Limb (tissue), 2 donors: ENCODE results near the gene ZSCAN30.

Experiments
- DNase-seq, 2 donors: peaks; one replicate each; pipeline ENCODE4 v3.0.0-alpha.2; 2016; ENCODE audit errors: extremely low spot score in 2 of 2

ZSCAN30 gene

DNA sequence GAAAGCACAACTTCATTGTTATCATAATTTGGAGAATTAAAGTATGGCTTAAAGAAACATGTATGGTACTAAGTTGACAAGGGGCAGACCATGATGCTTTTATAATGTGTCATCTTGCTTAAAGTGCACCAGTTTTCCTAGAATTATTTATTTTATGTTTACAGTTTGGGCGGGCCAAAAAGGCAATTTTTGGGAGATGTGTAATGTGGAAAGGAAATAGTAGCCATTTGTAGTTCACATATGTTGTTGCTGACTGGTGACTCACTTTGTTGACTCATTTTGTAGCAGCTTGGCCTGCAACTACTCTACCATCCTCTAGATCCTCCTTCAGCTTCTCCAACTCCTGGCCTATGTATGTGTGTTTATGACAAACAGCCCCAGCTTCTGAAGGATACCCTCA lies 7.7 kb downstream of the ZSCAN30 start:
- DNase-seq: no peak

DNA sequence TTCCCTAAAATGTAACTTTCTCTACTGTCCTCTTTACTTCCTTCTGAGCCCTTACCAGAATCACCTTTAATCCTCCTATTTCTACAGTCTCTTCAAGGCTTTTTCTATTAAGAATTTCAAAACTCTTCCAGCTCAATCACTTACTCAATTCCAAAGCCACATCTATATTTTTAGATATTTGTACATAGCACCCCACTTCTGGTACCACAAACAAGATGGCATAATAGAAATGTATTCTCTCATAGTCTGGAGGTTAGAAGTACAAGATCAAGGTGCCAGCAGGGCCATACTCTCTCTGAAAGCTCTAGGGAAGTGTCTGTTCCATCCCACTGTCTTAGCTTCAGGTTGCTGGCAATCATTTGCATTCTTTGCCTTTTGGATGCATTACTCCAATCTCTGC lies 11.1 kb downstream of the ZSCAN30 start:
- no peak for DNase-seq

DNA sequence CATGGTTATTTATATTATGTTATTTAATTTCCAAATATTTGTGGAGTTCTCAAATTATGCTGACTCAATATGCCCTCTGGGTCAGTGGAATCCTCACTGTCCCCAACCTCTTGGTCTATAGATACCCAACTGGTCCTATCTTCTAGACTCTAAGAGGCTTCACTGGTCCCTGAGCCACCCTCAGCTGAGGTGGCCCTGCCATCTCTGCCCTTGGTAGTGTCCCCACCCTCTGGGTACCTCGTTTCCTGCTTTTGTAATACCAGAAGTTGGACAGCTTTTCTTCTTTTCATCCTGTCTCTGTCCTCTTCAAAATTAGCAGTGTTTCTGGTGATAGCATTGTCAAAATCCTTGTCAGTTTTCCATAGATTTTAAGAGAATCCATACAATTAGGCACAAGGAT lies 11.9 kb downstream of the ZSCAN30 start:
- no peak for DNase-seq

DNA sequence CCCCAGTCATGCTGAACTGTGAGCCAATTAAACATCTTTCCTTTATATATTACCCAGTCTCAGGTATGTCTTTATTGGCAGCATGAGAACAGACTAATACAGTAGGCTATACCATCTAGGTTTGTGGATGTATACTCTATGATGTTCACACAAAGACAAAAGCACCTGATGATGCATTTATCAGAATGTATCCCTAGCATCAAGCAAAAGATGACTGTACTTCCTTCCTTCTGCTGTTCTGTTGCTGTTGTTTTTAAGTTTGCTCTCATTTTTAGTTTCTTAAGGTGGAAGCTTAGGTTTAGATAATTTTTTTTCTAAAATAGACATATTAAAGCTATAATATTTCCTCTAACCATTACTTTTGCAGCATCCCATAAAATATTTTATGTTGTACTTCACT lies 12.4 kb downstream of the ZSCAN30 start:
- DNase-seq: no peak

DNA sequence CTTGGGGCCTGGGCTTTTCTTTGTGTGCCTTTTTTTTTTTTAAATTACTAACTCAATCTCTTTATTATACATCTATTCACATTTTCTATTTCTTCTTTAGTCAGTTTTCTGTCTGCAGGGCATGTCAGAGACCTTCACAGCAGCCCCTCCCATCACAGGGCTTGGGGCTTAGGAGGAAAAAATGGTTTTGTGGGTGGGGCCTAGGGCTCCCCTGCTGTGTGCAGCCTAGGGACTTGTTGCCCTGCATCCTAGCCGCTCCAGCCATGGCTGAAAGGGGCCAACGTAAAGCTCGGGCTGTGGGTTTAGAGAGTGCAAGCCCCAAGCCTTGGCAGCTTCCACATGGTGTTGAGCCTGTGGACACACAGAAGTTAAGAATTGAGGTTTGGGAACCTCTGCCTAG lies 13.8 kb downstream of the ZSCAN30 start:
- DNase-seq: no peak

DNA sequence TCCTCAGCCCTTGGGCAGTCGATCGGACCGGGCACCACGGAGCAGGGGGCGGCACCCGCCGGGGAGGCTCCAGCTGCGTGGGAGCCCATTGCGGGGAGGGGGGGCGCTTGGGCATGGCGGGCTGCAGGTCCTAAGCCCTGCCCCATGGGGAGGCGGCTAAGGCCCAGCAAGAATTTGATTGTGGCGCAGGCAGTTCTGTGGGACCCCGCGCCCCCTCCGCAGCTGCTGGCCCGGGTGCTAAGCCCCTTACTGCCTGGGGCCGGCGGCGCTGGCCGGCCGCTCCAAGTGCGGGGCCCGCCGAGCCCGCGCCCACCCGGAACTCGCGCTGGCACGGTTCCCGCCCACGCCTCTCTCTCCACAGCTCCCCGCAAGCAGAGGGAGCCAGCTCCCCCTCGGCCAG lies 18.4 kb downstream of the ZSCAN30 start:
- no peak for DNase-seq

DNA sequence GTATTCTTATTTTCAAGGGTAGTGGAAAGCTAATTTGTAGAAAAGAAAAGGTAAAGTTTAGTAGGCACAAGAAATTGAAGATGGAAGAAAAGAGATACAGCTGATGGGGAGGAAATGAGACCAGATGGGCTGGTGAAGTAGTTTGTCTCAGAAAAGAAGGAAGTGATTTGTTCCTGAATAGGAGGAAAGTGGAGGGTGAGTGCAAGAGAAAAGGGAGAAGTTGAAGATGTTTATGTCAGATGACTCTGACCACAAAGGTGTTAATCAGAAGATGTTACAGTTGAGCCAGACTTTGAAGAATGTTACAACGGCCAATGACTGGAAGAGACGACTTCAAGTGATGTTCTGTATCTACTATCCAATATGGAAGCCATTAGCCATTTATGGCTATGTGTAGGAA lies 21.2 kb downstream of the ZSCAN30 start:
- no peak for DNase-seq

DNA sequence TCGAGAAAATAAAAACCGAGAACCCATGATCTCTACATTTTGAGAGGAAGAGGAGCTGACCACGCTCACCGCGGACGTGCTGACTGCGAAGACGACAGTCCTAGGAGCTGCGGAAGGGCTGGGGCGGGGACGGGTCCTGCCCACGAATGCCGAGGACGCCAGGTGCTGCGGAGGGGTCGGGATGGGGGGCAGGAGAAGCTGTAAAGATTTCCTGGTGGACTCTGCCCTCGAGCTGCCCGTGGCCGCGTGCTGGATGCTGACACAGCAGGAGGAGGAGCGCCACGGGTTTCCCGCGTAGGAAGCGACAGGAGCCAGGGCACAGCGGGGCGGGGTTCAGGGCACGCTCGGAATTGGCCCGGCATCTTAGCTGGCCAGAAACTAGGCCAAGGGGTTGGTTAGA lies 22.2 kb downstream of the ZSCAN30 start:
- peak in 1 of 2 donors; percentile 60 for DNase-seq

DNA sequence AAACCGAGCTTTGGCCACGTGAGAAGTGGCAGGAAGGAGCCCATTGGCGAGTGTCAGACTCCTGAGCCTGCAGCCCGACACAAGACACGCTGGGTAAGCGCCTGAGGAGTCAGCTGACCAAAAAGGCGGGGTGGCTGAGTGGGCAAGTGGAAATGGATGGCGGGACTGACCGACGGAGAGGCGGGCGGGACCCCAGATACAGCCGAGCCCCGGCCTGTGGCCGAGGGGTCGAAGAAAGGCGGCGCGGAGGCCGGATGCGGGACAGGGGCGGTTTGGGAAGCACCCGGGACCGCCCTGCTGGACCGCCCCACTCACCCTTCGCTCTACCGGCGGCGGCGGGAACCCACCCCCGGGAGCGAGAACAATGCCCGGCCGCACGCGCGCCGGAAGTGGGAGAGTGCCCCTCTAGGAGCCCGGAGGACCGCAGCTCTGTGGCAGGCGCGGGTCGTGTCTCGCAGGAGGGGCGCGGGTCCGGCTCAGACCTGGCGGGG lies 22.8 kb downstream of the ZSCAN30 start:
- DNase-seq: peak; percentile 83 to 94

DNA sequence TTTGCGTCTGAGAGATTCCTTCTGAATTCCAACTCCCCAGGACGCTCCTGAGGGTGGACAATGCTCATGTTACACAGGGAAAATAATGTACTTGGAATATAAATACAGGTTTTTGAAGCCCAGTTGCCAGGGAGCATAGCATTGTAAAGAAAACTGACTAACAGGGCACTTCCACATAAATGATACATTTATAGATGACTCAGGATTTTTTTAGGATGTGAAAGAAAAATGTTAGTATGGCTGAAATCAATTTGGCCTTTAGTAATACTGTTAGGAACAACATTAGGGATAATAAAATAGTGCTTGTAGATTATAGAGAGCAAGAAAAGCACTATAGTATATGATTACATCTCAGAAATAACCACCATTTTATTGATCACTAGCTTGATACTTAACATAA lies 25.6 kb downstream of the ZSCAN30 start:
- no peak for DNase-seq

DNA sequence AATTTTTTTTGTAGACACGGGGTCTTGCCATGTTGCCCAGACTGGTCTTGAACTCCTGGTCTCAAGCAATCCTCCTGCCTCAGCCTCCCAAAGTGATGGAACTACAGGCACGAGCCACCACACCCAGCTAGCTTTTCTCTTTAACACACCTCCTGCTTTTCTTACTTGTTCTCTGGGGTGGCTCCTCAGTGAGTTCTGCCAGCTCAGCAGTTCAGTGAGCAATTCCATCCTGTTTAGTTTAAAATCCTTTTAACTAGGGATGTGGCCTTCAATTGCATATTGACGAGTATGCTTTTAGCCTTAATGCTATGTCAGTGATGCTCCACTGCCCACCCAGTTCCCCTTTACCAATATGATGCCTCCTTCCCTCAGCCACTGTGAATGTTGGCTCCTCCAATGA lies 33.1 kb downstream of the ZSCAN30 start:
- DNase-seq: no peak

DNA sequence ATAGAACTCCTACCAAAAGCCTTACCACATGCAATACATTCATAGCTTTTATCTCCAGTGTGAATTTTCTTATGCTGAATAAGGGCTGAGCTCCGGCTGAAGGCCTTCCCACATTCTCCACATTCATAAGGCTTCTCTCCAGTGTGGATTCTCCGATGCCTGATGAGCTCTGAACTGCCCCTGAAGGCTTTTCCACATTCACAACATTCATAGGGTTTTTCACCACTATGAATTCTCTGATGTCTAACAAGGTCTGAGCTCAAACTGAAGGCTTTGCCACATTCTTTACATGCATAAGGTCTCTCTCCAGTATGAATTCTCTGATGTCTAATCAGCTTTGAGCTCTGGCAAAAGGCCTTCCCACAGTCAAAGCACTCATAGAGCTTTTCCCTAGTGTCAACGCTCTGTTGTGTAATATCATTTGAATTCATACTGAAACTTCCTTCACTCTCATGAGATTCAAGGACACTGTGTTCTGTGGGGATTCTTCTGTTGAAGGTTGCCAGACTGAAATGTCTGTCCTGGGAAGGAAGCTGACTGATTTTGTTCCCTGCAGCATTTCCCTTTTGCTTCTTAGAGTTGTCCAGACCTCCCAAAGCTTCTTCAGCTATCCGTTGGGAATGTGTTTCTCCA lies 36.3 kb downstream of the ZSCAN30 start:
- no peak for DNase-seq

DNA sequence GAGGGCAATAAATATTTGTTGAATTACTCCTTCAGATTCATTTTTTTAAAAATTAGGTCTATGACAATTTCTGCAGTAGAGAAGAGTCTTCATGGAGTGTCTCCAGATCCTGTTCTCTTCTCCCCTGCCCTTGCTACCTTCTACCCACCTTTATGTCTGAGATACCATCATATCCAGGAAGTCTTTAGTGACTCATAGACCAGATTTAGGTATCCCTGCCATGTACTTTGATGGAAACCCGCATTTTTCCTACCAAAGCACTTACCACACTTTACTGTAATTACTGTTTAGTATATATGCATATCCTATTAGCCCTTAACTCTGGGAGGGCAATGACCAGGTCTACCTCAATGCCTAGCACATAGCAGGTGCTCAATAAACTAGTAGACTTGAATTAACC lies 37.6 kb downstream of the ZSCAN30 start:
- DNase-seq: no peak

DNA sequence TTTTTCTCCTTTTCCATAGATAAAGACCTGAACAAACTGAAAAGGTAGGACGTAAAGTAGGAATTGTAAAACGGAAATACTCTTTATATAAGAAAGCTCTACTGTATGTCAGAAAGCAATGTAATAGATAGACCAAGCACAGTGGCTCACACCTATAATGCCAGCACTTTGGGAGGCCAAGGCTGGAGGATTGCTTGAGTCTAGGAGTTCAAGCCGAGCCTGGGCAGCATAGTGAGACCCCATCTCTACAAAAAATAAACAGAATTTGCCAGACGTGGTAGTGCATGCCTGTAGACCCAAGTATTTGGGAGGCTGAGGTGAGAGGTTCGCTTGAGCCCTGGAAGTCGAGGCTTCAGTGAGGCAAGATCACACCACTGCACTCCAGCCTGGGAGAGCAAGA lies 41.6 kb downstream of the ZSCAN30 start:
- no peak for DNase-seq

DNA sequence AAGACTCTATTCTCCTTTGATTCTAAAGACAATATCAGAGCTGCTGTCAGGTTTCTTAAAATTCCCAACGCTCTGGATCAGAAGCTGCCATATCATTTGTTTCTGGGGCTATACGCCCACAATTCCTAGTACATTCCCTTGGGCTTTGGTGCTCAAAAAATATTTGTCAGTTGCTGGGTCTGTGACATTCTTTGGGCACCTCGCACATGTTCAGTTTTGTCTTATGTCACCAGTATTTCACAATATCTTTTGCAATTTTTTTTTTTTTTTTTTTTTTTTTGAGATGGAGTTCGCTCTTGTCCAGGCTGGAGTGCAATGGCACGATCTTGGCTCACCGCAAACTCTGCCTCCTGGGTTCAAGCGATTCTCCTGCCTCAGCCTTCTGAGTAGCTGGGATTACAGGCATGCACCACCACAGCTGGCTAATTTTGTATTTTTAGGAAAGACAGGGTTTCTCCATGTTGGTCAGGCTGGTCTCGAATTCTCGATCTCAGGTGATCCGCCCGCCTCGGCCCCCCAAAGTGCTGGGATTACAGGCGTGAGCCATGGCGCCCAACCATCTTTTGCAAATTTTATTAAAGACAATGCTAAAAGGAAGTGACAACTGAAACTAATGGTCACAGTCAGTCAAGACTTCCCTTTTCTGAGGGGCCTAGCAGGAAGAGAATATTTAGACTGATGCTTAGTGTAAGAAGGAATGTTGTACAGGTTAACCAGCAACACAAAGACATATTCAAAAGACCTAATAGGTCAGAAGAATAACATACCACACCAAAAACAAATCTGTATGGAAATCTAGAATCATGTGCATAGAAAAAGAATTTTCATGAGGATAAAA lies 42.4 kb downstream of the ZSCAN30 start:
- no peak for DNase-seq

DNA sequence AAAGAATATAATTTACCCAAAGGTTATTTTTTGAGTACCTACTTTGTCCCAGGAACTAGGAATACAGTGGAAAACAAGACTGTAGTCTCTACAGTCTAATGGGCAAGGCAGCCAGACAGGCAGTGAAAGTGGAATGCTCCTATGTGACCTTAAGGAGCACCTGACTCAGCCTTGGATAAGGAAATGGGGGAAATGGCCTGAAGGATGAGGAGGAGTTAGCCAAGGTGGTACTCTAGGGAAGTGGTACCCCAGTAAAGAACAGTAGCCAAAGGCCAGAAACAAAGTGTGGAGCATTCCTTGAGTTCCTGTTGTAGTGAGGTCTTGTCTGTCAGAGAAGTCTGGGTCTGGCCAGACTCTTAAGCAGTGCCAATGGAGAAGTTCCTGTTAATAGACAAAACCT lies 43.2 kb downstream of the ZSCAN30 start:
- no peak for DNase-seq

DNA sequence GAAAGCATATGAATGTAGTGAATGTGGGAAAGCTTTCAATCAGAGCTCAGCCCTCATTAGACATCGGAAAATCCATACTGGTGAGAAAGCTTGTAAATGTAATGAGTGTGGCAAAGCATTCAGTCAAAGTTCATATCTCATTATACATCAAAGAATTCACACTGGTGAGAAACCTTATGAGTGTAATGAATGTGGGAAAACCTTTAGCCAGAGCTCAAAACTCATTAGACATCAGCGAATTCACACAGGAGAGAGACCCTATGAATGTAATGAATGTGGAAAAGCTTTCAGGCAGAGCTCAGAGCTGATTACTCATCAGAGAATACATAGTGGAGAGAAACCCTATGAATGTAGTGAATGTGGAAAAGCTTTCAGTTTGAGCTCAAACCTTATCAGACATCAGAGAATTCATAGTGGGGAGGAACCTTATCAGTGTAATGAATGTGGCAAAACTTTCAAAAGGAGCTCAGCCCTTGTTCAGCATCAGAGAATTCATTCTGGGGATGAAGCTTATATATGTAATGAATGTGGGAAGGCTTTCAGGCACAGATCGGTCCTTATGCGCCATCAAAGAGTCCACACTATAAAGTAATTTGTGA lies 44.2 kb downstream of the ZSCAN30 start:
- no peak for DNase-seq

DNA sequence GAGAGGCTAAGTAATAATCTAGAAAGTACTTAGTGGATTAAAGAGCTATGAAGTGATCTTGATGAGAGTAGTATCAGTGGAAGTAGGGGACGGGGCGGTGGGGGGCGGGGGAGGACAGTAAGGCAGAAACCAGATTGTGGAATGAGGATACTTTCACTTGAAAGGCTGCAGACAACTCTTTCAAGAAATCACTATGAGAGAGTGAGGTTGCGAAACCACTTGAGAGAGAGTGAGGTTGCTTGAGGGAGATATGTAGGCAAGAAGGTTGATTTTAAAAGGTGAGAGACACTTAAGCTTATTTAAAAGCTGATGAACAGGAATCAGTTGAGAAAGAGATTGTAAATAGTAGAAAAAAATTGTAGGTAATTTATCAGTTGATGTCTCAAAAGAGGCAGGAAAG lies 45.4 kb downstream of the ZSCAN30 start:
- DNase-seq: no peak

DNA sequence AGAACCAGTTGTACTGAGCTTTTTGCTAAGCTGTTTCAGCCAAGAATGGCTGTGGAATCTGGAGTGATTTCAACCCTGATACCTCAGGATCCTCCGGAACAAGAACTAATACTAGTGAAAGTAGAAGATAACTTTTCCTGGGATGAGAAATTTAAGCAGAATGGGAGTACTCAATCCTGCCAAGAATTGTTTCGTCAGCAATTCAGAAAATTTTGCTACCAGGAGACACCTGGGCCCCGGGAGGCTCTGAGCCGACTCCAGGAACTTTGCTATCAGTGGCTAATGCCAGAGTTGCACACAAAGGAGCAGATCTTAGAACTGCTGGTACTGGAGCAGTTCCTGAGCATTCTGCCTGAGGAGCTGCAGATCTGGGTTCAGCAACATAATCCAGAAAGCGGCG lies 47.6 kb downstream of the ZSCAN30 start:
- DNase-seq: no peak

DNA sequence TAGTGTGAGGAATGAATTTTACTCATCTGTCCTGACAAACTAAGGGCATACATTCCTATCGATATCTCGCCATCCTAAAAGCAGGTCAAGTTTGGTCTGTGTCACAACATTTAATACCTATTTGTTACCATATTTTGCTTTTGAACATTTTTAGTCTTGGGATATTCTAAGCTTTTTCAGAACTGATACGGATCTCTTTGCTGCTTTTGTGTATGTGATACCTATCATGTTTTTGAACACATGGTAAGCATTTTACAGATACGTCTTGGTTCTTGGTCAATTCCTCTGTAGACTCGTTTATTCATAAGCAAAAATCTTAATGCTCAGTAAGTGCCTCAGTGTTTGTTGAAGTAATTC lies 48.6 kb downstream of the ZSCAN30 start:
- peak in 1 of 2 donors; percentile 15 for DNase-seq

DNA sequence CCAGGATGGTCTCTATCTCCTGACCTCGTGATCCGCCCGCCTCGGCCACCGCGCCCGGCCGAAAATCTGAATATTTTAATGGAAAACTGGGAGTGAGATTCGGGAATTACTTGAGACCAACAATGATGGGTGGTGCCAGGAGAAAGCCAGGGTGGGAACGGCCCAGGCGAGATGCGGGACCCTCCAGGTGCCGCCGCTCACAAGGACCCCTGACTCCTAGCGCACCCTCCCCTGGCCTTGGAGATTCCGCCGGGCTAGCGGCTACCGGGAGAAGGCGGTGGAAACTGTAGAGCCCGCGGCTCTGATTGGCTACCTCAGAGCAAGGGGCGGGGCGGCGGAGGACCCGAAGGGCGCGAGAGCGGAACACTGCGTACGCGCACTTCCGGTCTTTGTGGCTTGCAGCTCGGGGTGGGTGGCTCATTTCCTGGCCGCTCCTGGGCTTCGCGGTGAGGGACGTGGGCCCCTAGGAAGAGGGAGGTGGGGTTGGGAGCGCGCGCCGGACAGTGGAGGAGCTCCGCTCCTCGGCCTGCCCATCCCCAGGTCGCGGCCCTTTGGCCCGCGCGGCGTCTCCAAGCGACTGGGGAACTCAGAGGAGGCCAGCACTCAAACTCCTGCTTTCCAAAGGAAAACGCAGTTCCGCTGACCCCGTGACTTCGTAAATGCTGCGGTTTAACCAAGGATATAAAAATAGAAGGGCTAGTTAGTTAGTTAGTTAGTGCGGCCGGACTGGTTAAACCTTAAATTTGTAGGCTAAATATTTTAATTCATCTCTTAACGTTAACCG lies 49.2 kb downstream of the ZSCAN30 start, which contains the start of gene ZNF397:
TSS of gene ZNF397 (plus strand) at position 371 of the 784 bp plus-strand sequence. CDS start 1,437 bp downstream, outside the sequence.
- DNase-seq: peak; percentile 96 to 98

DNA sequence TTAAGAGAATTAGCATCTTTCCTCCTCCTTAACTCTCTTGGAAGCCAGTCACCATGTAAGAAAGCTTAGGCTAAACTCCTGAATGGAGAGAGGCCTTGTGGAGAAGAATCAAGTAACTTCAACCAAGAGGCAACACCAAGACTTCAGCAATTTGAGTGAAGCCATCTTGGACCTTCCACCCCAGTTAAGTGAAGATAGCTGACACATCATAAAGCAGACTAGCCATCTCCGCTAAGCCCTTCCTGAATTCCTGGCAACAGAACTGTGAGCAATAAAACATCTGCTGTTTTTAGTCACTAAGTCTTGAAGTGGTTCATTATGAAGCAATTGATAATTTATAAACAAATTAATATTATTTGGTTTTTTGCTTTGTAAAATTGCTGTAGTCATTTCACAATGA lies 50.7 kb downstream of the ZSCAN30 start:
- no peak for DNase-seq
